Renal cortex interstitium (tissue), 11 donors: ENCODE results near the gene SLC29A1. TPM values are rescaled to one million over a fixed set of nuclear protein-coding genes. Genes with fewer than 3 reads are reported as not detected.

Source experiments
- DNase-seq, 11 donors: peaks; one replicate each; pipeline ENCODE4 v3.0.0-alpha.2; 2013; ENCODE audit warnings: low read depth in 9 of 11, low spot score in 4 of 11; ENCODE audit errors: extremely low read depth in 1 of 11
- polyA plus RNA-seq, 3 donors: library from polyadenylated mRNA; unstranded; fragments of 120-200 nt; gene quantifications; one replicate each; pipeline ENCODE4 v1.2.1, GENCODE V29; 2013; ENCODE audit not compliant: insufficient read length in 3 of 3

The SLC29A1 gene
- polyA plus RNA-seq, 3 donors, result 29.5 to 36.6 (median 34.3) TPM

GRCh38 chr6:44271406-44271723, 48.0 kb downstream of the SLC29A1 start:
- no peak for DNase-seq

- no peak for DNase-seq
These were observed 48.5 kb downstream of the SLC29A1 start for GRCh38 chr6:44271914-44272313.

- no peak for DNase-seq
These were observed 49.1 kb downstream of the SLC29A1 start for GRCh38 chr6:44272529-44272928.

GRCh38 chr6:44272999-44273566, 49.7 kb downstream of the SLC29A1 start:
- DNase-seq, result no peak

GRCh38 chr6:44273617-44274016, 50.2 kb downstream of the SLC29A1 start:
- no peak for DNase-seq

GRCh38 chr6:44275271-44275748, 51.9 kb downstream of the SLC29A1 start:
- DNase-seq, result no peak

- DNase-seq, result no peak
These were observed 52.6 kb downstream of the SLC29A1 start for GRCh38 chr6:44275749-44276648.

GRCh38 chr6:44276667-44277640, 53.6 kb downstream of the SLC29A1 start:
- DNase-seq, result no peak

- DNase-seq, result no peak
These were observed 54.4 kb downstream of the SLC29A1 start for GRCh38 chr6:44277763-44278162.

- no peak for DNase-seq
These were observed 54.9 kb downstream of the SLC29A1 start for GRCh38 chr6:44278315-44278714.

GRCh38 chr6:44278774-44279697, 55.6 kb downstream of the SLC29A1 start:
- DNase-seq, result no peak

Other genes with a start within 250 kb of the SLC29A1 start
- 10 to 100 TPM; 40.6 to 54.9 (median 44.4) TPM for gene MRPL14, start 96.1 kb upstream of the SLC29A1 start, polyA plus RNA-seq
- gene TMEM63B, start 96.0 kb upstream of the SLC29A1 start, polyA plus RNA-seq, result 10 to 100 TPM; 30.2 to 39.3 (median 34.7) TPM
- under 1 TPM in 2 of 3 donors, not detected in 1; 0.14 to 0.20 TPM for gene CAPN11, start 64.8 kb upstream of the SLC29A1 start, polyA plus RNA-seq
- under 1 TPM; 0.23 to 0.59 (median 0.24) TPM for gene MYMX, start 6.7 kb upstream of the SLC29A1 start, polyA plus RNA-seq
- 1,000 to 10,000 TPM; 1,185 to 1,258 (median 1,228) TPM for gene HSP90AB1, start 23.5 kb downstream of the SLC29A1 start, polyA plus RNA-seq
- gene SLC35B2, start 33.9 kb downstream of the SLC29A1 start, polyA plus RNA-seq, result 10 to 100 TPM; 46.7 to 56.2 (median 48.8) TPM
- gene NFKBIE, start 42.0 kb downstream of the SLC29A1 start, polyA plus RNA-seq, result 10 to 100 TPM; 10.3 to 13.4 (median 13.4) TPM
- gene TMEM151B, start 46.9 kb downstream of the SLC29A1 start, polyA plus RNA-seq, result 1 to 10 TPM in 1 of 3 donors, under 1 TPM in 2; 0.59 to 1.0 (median 0.98) TPM
- gene AARS2, start 89.8 kb downstream of the SLC29A1 start, polyA plus RNA-seq, result 10 to 100 TPM; 13.1 to 19.7 (median 19.2) TPM
- not detected for gene SPATS1, start 119.1 kb downstream of the SLC29A1 start, polyA plus RNA-seq
- 10 to 100 TPM; 35.3 to 47.1 (median 39.3) TPM for gene CDC5L, start 164.1 kb downstream of the SLC29A1 start, polyA plus RNA-seq